Activated naive CD4-positive, alpha-beta T cell treated with anti-CD3 and anti-CD28 coated beads for 36 hours (primary cell): ENCODE results near the gene DPM2. TPM values are rescaled to one million over a fixed set of nuclear protein-coding genes. Genes with fewer than 3 reads are reported as not detected.

Experiments used
- CTCF ChIA-PET: fragments of 350-600 bp; sonication (Branson Sonifier 250); formaldehyde crosslinking; loops from one replicate; lab custom pipeline; 2021; ENCODE audit warnings: antibody characterized with exemption; lab: Charles Lee
- DNase-seq: peaks from one replicate; pipeline ENCODE4 v3.0.0-alpha.2; 2020
- H3K27ac Mint-ChIP-seq: one replicate; pipeline ENCODE4 v1.8.0; 2021; ENCODE audit warnings: mild to moderate bottlenecking, mixed read lengths
- H3K27me3 Mint-ChIP-seq: one replicate; pipeline ENCODE4 v1.8.0; 2021; ENCODE audit warnings: low read depth, mixed read lengths
- H3K36me3 Mint-ChIP-seq: one replicate; pipeline ENCODE4 v1.8.0; 2021; ENCODE audit warnings: low read depth, mixed read lengths
- H3K4me1 Mint-ChIP-seq: one replicate; pipeline ENCODE4 v1.8.0; 2021; ENCODE audit warnings: low read depth, mixed read lengths
- H3K4me3 Mint-ChIP-seq: one replicate; pipeline ENCODE4 v1.8.0; 2021; ENCODE audit warnings: mild to moderate bottlenecking, moderate library complexity, mixed read lengths
- H3K9me3 Mint-ChIP-seq: one replicate; pipeline ENCODE4 v1.8.0; 2021; ENCODE audit warnings: mixed read lengths
- intact Hi-C: fragments of 100-400 bp; cut with micrococcal nuclease; formaldehyde crosslinking; loops from one replicate; pipeline ENCODE4 v1.15.1; 2023
- total RNA-seq, 2 experiments: library from RNA; stranded (reverse); gene quantifications; one replicate each; pipeline ENCODE4 v1.2.3, GENCODE V29; 2021

The DPM2 gene
- total RNA-seq, 2 experiments from 2014 or later: 41.6 to 43.4 TPM

DNA sequence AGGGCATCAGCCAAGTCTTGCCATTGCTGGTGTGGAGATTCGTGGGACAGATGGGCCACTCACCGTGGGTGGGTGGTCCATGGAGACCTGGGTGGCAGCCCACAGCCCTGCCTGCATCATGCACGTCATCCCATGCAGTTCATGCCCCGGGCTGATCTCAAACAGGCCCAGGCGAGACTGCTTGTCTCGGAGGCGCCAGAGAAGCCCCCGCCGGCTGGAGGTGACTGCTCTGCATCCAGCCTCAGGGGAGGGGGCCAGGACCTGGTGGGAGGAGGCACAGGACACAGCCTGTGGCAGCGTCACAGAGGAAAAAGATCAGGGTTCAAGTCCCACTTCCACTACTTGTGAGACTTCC is 8.1 kb downstream of the DPM2 start:
- Mint-ChIP-seq H3K4me3 (peak overlapping the region; percentile 29), H3K27me3 (peaks cover 7% of the 10 kb centered on the region), H3K27ac (no peak overlapping the region), H3K36me3 (peaks cover 11% of the 10 kb centered on the region), H3K4me1 (peaks cover 30% of the 10 kb centered on the region), H3K9me3 (no peaks in the 10 kb centered on the region)
- intact Hi-C loops: no loop called here
- CTCF ChIA-PET: interaction anchor here (0.6 to 3.7 kb wide), 6 partner anchors 8 to 188 kb away, joined by 3 to 18 read pairs (median 6); no protein-coding TSS in a partner anchor
- DNase-seq: no peak

DNA sequence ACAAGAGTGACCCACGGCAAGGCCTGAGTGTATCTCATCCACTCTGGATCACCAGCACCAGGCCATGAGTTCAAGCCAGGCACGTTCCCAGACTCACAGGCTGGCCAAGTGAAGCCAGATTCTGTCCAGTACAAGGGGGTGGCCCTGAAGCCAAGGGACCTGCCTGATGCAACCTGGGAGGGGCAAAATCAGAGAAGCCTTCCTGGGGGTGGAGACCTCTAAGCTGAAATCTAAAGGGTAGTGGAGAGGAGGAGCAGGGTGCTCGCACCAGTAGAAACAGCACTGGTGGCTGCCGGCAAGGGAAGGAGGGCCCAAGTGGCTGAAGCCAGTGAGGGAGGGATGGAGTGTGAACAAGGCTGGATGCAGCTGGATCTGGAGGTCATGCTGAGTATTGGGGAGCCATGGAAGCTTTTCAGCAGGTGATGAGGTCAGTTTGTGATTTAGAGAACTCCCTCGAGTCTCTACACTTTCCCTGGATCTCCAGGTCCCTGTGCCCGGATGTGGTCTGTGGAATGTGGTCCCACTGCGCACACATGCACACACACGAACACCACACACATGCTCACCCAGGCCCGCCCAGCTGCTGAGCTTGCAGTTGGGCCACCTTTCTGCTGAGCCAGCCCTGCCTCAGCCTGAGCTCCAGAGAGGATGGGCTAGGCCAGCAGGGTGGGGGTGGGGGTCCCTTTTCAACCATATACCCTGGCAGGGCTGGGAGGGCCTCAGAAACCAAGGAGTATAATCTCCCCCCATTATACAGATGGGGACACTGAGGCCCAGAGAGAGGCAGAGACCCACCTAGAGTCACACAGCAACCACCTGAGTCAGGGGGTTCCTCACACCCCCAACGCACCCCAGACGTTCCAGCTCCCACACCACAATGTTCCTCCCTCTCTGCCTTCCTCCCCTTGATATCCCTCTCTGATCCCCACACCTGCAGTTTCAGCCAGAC is 8.7 kb downstream of the DPM2 start:
- Mint-ChIP-seq H3K27ac (no peak overlapping the region), H3K4me1 (peaks cover 25% of the 10 kb centered on the region), H3K36me3 (peaks cover 7% of the 10 kb centered on the region), H3K27me3 (peaks cover 7% of the 10 kb centered on the region), H3K9me3 (no peaks in the 10 kb centered on the region), H3K4me3 (no peak overlapping the region)
- intact Hi-C loops: no loop called here
- CTCF ChIA-PET: interaction anchor here (0.6 to 3.7 kb wide), 6 partner anchors 11 to 189 kb away, joined by 3 to 18 read pairs (median 3); no protein-coding TSS in a partner anchor
- DNase-seq: no peak

DNA sequence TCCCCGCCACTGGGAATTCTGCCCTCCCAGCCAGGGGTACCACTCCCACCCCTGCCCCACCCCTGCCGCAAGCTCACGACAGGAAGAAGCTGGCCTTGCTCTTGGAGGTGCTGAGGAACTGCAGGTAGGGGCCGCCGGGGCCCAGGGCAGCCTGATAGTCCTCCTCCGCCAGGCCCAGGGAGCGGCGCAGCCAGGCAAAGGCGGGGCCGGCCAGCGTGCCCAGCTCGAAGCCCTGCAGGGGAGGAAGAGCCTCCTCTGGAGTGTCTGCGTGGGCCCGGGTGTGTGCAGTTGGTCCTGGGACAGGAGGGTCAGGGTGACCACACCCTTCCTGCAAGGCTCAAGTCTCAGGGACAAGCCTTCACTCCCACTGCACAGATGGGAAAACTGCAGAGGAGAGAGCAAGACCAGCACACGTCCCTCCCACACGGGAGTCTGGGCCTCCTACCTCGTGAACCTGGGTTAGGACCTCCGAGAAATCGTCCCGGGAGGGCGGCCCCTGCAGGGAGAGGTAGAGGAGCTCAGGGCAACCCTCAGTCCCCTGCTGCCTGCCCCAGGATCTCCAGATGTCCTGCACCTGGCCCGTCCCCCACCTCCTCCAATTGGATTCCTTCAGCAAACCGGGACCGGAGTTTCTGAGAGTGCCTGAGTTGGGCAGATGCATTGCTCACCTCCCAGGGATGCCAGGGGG is 9.5 kb downstream of the DPM2 start:
- H3K27ac Mint-ChIP-seq: no peak overlapping the region

DNA sequence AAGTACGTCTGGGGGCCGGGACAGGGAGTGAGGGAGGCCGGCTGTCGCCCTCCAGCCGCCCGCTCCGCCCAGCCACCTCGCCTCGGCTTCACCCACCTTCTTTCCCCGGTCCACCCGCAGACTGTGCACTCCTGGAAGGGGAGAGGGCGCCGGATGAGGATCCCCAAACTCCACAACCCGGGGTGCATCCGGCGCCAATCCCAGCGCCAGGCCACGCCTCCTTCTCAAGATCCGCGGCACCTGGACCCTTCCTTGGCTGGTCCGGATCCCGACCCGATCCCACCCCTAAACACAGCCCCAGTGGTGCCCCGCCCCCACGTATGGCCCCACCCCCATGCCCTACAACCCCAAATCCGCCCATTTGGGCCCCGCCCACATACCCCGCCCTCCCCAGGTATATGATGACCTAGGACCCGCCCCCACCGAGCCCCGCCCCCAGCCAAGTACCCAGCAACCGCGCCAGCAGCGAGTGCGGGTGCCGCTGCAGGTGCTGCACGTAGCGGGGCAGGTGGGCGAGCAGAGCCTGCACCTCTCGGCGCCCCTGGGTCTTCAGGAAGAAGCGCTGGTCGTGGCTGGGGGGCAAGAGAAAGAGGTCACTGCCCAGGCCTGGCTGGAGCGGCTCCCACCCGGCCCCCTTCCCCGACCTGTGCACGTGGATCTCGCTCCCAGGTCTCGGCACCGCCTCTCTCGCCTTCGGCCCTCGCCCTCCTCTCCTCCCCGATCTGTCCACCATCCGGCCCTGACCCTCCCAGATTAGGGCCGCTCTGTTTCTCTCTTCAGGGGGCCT is 10.3 kb downstream of the DPM2 start:
- peaks cover 20% of the 10 kb centered on the region for H3K4me1 Mint-ChIP-seq
- peak overlapping the region; percentile 63 for H3K4me3 Mint-ChIP-seq
- intact Hi-C loops: no loop called here
- no peaks in the 10 kb centered on the region for H3K9me3 Mint-ChIP-seq
- no peaks in the 10 kb centered on the region for H3K36me3 Mint-ChIP-seq
- H3K27ac Mint-ChIP-seq: no peak overlapping the region
- DNase-seq: peak; percentile 85
- CTCF ChIA-PET: interaction anchor here (0.7 to 3.7 kb wide), 4 partner anchors 16 to 190 kb away, joined by 3 to 18 read pairs (median 5); no protein-coding TSS in a partner anchor
- H3K27me3 Mint-ChIP-seq: peaks cover 7% of the 10 kb centered on the region

More for the DNA sequence above, 9.5 kb downstream of the DPM2 start:
- peaks cover 23% of the 10 kb centered on the region for H3K4me1 Mint-ChIP-seq
- H3K4me3 Mint-ChIP-seq: no peak overlapping the region
- CTCF ChIA-PET: interaction anchor here (1.0 to 3.7 kb wide), 4 partner anchors 16 to 189 kb away, joined by 3 to 18 read pairs (median 5); no protein-coding TSS in a partner anchor
- DNase-seq: no peak
- peaks cover 7% of the 10 kb centered on the region for H3K27me3 Mint-ChIP-seq
- intact Hi-C loops: no loop called here
- H3K9me3 Mint-ChIP-seq: no peaks in the 10 kb centered on the region
- H3K36me3 Mint-ChIP-seq: peaks cover 3% of the 10 kb centered on the region

DNA sequence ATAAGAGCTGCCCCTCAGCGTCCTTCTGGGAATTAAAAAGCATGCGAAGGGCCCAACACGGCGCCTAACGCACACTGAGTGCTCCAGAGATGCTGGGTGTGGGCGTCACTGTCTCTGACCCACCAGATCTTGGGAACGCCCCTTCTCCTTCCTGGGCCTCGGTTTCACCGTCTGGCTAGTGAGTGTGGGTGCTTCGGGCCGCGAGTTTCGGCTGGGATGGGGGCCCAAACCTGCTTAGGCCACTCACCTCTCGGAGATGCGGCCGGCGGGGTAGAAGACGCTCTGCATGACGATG is 10.8 kb downstream of the DPM2 start:
- Mint-ChIP-seq H3K4me1 (peaks cover 23% of the 10 kb centered on the region), H3K27ac (no peak overlapping the region), H3K36me3 (no peaks in the 10 kb centered on the region), H3K27me3 (peaks cover 7% of the 10 kb centered on the region), H3K4me3 (peak overlapping the region; percentile 63), H3K9me3 (no peaks in the 10 kb centered on the region)
- DNase-seq: no peak
- intact Hi-C loops: no loop called here
- CTCF ChIA-PET: interaction anchor here (0.7 kb wide), 1 partner anchor 126 kb away, joined by 3 read pairs; no protein-coding TSS in a partner anchor

DNA sequence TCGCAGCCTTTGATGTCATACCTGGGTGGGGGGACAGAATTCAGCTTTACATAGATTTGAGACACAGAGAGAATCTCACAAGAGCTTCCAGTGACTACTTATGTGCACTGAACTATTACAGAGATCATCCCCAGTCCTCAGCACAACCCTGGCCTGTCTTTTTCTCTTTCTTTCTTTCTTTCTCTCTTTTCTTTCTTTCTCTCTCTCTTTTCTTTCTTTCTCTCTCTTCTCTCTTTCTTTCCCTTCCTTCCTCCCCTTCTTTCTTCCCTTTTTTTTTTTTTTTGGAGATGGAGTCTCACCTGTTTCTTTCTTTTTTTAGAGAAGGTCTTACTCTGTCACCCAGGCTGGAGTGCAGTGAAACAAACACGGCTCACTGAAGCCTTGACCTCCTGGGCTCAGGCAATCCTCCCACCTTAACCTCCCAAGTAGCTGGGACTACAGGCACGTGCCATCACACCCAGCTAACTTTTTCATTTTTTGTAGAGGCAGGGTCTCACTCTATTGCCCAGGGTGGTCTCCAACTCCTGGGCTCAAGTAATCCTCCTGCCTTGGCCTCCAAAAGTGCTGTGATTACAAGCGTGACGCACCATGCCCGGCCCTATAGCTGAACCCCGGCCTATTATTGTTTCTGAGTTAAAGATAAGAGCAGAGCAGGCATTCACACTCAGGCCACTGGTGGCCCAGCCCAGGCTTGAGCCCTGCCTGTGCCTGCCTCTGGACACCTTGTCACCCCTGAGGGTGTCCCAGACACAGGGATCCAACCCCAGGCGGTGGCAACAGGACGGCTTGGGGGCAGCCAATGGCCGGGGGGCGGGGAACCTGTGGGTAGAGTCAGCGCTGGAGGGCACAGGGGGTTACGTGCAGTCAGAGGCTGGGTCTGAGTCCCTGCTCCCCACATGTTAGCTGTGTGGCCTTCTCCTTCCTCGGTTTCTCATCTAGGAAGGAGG is 11.4 kb downstream of the DPM2 start:
- Mint-ChIP-seq H3K27ac (no peak overlapping the region), H3K27me3 (peaks cover 7% of the 10 kb centered on the region), H3K4me1 (peaks cover 23% of the 10 kb centered on the region), H3K9me3 (no peaks in the 10 kb centered on the region), H3K36me3 (no peaks in the 10 kb centered on the region), H3K4me3 (peak overlapping the region; percentile 63)
- DNase-seq: no peak
- intact Hi-C loops: no loop called here
- CTCF ChIA-PET: interaction anchor here (0.7 to 1.9 kb wide), 2 partner anchors 127 to 192 kb away, joined by 3 to 7 read pairs; partner anchors contain the start of gene TOR2A

DNA sequence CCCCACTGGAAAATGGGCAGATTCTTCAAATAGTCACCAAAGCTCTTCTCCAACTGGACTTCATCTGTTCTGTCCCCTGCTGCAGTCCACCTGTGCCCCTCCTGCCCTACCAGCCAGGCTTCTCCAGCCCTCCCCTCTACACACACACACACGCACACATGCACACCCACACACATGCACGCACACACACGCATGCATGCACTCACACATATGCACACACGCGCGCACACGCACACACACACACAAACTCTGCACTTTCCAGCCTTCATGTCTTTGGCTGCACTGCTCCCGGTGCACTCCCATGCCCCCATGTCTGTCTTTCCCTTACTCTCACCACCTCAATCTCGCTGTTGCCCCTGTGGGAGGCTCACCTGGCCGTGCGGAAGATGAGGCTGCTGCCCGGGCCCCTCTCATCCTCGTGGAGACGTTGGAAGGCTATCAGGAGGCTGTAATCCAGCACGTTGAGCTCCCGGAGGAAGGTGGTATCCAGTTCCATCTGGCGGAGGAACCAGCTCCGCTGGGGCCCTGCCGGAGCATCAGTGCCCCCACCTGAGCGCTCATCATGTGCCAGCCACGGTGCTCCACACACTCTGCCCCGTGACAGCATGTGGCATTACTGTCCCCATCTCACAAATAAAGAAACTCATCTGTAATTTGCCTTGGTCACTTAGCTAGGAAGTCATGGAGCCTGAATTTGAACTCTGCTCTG is 12.8 kb downstream of the DPM2 start:
- DNase-seq: no peak
- intact Hi-C loops: loop anchor here (5.0 kb wide), 1 partner anchor 423 kb away; no protein-coding TSS in a partner anchor
- Mint-ChIP-seq H3K9me3 (no peaks in the 10 kb centered on the region), H3K27ac (peak overlapping the region; percentile 64), H3K4me1 (peaks cover 18% of the 10 kb centered on the region), H3K27me3 (peaks cover 7% of the 10 kb centered on the region), H3K4me3 (no peak overlapping the region), H3K36me3 (no peaks in the 10 kb centered on the region)
- CTCF ChIA-PET: interaction anchor here (0.7 to 1.9 kb wide), 3 partner anchors 18 to 190 kb away, joined by 3 to 7 read pairs (median 3); partner anchors contain the start of gene TOR2A

DNA sequence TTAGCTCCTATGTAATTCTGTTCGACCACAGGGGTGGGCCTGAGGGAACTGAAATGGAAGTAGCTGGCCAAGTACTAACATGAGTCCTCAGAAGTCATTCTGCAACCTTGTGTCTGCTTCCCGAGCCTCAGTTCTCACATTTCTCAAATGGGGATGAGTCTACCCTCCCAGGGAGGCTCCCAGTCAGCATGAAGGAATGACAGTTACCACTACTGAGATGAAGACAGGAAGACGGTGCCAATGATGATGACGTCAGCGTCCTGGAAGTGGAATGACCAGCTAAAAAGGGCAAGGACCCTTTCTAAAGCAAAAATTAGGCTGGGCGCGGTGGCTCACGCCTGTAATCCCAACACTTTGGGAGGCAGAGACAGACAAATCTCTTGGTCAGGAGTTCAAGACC is 13.9 kb downstream of the DPM2 start:
- Mint-ChIP-seq H3K4me1 (peaks cover 22% of the 10 kb centered on the region), H3K27me3 (peaks cover 6% of the 10 kb centered on the region), H3K27ac (no peak overlapping the region), H3K9me3 (no peaks in the 10 kb centered on the region), H3K36me3 (no peaks in the 10 kb centered on the region), H3K4me3 (no peak overlapping the region)
- CTCF ChIA-PET: interaction anchor here (0.7 to 3.8 kb wide), 3 partner anchors 38 to 189 kb away, joined by 3 to 20 read pairs (median 3); partner anchors contain the start of gene TOR2A
- intact Hi-C loops: loop anchor here (5.0 kb wide), 1 partner anchor 421 kb away; no protein-coding TSS in a partner anchor
- DNase-seq: no peak

DNA sequence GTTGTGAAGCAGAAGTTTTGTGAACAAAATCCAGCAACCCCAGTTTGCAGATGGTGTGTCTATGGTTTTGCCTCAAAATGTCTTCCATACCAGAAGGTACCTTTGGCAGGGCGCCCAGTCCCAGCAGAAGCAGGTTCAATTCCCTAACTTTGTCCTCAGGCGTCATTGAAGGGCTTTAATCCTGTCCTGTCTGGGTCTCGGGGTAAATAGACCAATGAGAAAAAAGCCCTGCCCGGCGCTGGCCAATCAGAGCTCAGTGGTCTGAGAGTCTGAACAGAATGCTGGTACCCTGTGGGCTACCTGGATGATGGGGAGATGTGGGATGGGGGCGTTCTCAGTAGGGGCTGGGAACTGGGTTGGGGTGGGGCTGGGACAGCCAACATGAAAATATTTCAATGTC is 14.6 kb downstream of the DPM2 start:
- intact Hi-C loops: loop anchor here (5.0 kb wide), 1 partner anchor 421 kb away; no protein-coding TSS in a partner anchor
- Mint-ChIP-seq H3K36me3 (no peaks in the 10 kb centered on the region), H3K4me1 (peaks cover 26% of the 10 kb centered on the region), H3K27ac (no peak overlapping the region), H3K4me3 (no peak overlapping the region), H3K27me3 (peaks cover 2% of the 10 kb centered on the region), H3K9me3 (no peaks in the 10 kb centered on the region)
- DNase-seq: no peak
- CTCF ChIA-PET: interaction anchor here (0.8 to 3.8 kb wide), 5 partner anchors 10 to 188 kb away, joined by 3 to 20 read pairs (median 4); partner anchors contain the start of gene TOR2A

DNA sequence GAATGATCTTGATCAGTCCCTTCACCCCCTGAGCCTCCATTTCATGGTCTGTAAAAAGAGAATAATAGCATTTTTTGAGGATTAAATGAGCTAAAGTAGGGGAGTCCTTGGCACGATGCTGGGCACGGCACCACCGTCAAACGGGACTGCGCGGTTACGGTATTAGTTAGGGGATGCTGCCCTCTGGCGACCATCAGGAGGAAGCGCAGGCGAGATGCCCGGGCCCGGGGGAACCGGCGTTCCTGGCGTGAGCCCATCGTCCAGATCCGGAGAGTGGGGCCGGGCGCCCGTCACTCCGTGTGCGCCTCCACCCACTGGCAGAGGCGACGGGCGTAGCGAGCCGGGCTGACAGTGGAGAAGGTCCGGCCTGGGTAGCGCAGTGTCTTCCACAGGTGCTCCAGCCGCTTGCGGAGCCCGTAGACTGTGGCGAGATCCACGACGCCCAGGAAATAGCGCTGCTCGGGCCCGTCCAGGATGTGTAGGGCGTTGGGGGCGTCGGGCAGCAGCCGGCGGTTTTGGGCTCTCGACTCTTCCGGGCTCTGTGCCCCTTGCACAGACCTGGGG is 16.0 kb downstream of the DPM2 start:
- intact Hi-C loops: loop anchor here (1.0 to 5.0 kb wide), 5 partner anchors 51 to 419 kb away; partner anchors contain the start of genes CDK9 and TOR2A
- Mint-ChIP-seq H3K4me3 (peak overlapping the region; percentile 29), H3K27me3 (peaks cover 2% of the 10 kb centered on the region), H3K36me3 (no peaks in the 10 kb centered on the region), H3K27ac (no peak overlapping the region), H3K4me1 (peaks cover 30% of the 10 kb centered on the region), H3K9me3 (no peaks in the 10 kb centered on the region)
- CTCF ChIA-PET: interaction anchor here (0.6 to 7.9 kb wide), 35 partner anchors 8 to 393 kb away, joined by 3 to 56 read pairs (median 4); partner anchors contain the start of genes DPM2, PIP5KL1 and TOR2A
- peak; percentile 83 for DNase-seq
